Activated naive CD8-positive, alpha-beta T cell treated with anti-CD3 and anti-CD28 coated beads, Interleukin-2, amount 10 ng/mL, durations not matched to agents 7 days and 5 days (primary cell): ENCODE data around the gene RNU1-4. TPM values are rescaled to one million over a fixed set of nuclear protein-coding genes. Genes with fewer than 3 reads are reported as not detected.
"Not testable (repeated sequence)": the region's sequence is repeated elsewhere in the genome, so short reads cannot be mapped to it uniquely, and the experiment has no call there.

Source experiments
- ATAC-seq: fragments of 150-1000 bp; cut with Tn5 transposase; one replicate; pipeline ENCODE4 v1.10.0; 2021; ENCODE audit warnings: low read depth, moderate library complexity
- POLR2A ChIA-PET: fragments of 350-600 bp; sonication (Branson Sonifier 250); formaldehyde crosslinking; loops from one replicate; lab custom pipeline; 2021; ENCODE audit warnings: antibody characterized with exemption; lab: Charles Lee
- DNase-seq: peaks from one replicate; pipeline ENCODE4 v3.0.0; 2021
- H3K27ac Mint-ChIP-seq: one replicate; pipeline ENCODE4 v1.8.0; 2022; ENCODE audit warnings: mild to moderate bottlenecking, mixed read lengths
- H3K27me3 Mint-ChIP-seq: one replicate; pipeline ENCODE4 v1.8.0; 2022; ENCODE audit warnings: mild to moderate bottlenecking, moderate library complexity, mixed read lengths
- H3K36me3 Mint-ChIP-seq: one replicate; pipeline ENCODE4 v1.8.0; 2021; ENCODE audit warnings: mild to moderate bottlenecking, mixed read lengths
- H3K4me1 Mint-ChIP-seq: one replicate; pipeline ENCODE4 v1.8.0; 2021; ENCODE audit warnings: mixed read lengths
- H3K4me3 Mint-ChIP-seq: one replicate; pipeline ENCODE4 v1.8.0; 2022; ENCODE audit warnings: mild to moderate bottlenecking, moderate library complexity, mixed read lengths
- H3K9me3 Mint-ChIP-seq: one replicate; pipeline ENCODE4 v1.8.0; 2021; ENCODE audit warnings: mixed read lengths
- total RNA-seq, 2 experiments: library from RNA; stranded (reverse); gene quantifications; one replicate each; pipeline ENCODE4 v1.2.3, GENCODE V29; 2021

Gene RNU1-4
- total RNA-seq, 2 experiments from 2014 or later = 3,257 to 3,430 TPM

- H3K27ac Mint-ChIP-seq = not testable (repeated sequence)
- POLR2A ChIA-PET = interaction anchor here (0.6 kb wide), 1 partner anchor 40 kb away, joined by 3 read pairs; no protein-coding TSS in a partner anchor
Observed at GRCh38 chr1:16773205-16773596, 32.9 kb downstream of the RNU1-4 start.

GRCh38 chr1:16773723-16774122, 33.4 kb downstream of the RNU1-4 start:
- H3K4me3 Mint-ChIP-seq, POLR2A ChIA-PET, H3K36me3 Mint-ChIP-seq, H3K27ac Mint-ChIP-seq, DNase-seq, ATAC-seq, H3K9me3 Mint-ChIP-seq, H3K27me3 Mint-ChIP-seq, H3K4me1 Mint-ChIP-seq: not testable (repeated sequence)

More at GRCh38 chr1:16773205-16773596, 32.9 kb downstream of the RNU1-4 start:
- not testable (repeated sequence) for DNase-seq, H3K4me1 Mint-ChIP-seq, H3K27me3 Mint-ChIP-seq, H3K36me3 Mint-ChIP-seq, ATAC-seq, H3K9me3 Mint-ChIP-seq, H3K4me3 Mint-ChIP-seq

- peaks cover 12% of the 10 kb centered on the region for H3K27me3 Mint-ChIP-seq
- H3K4me3 Mint-ChIP-seq, ATAC-seq, H3K27ac Mint-ChIP-seq, H3K36me3 Mint-ChIP-seq, DNase-seq, H3K4me1 Mint-ChIP-seq, H3K9me3 Mint-ChIP-seq, POLR2A ChIA-PET: not testable (repeated sequence)
Observed at GRCh38 chr1:16774773-16775172, 34.5 kb downstream of the RNU1-4 start.

- ATAC-seq, H3K9me3 Mint-ChIP-seq, DNase-seq, H3K4me3 Mint-ChIP-seq, H3K4me1 Mint-ChIP-seq, H3K27ac Mint-ChIP-seq, H3K36me3 Mint-ChIP-seq, POLR2A ChIA-PET: not testable (repeated sequence)
- peaks cover 15% of the 10 kb centered on the region for H3K27me3 Mint-ChIP-seq
Observed at GRCh38 chr1:16775290-16775689, 35.0 kb downstream of the RNU1-4 start.

GRCh38 chr1:16776248-16776647, 35.9 kb downstream of the RNU1-4 start:
- POLR2A ChIA-PET, H3K4me3 Mint-ChIP-seq, H3K4me1 Mint-ChIP-seq, H3K9me3 Mint-ChIP-seq, H3K27ac Mint-ChIP-seq, DNase-seq, ATAC-seq, H3K36me3 Mint-ChIP-seq: not testable (repeated sequence)
- H3K27me3 Mint-ChIP-seq = peaks cover 13% of the 10 kb centered on the region

GRCh38 chr1:16776835-16777234, 36.5 kb downstream of the RNU1-4 start:
- H3K27me3 Mint-ChIP-seq = peaks cover 13% of the 10 kb centered on the region
- POLR2A ChIA-PET, H3K4me3 Mint-ChIP-seq, H3K36me3 Mint-ChIP-seq, H3K9me3 Mint-ChIP-seq, H3K4me1 Mint-ChIP-seq, ATAC-seq, DNase-seq, H3K27ac Mint-ChIP-seq: not testable (repeated sequence)

- H3K27me3 Mint-ChIP-seq = peaks cover 13% of the 10 kb centered on the region
- POLR2A ChIA-PET, DNase-seq, H3K27ac Mint-ChIP-seq, ATAC-seq, H3K4me3 Mint-ChIP-seq, H3K9me3 Mint-ChIP-seq, H3K36me3 Mint-ChIP-seq, H3K4me1 Mint-ChIP-seq: not testable (repeated sequence)
Observed at GRCh38 chr1:16777821-16778220, 37.5 kb downstream of the RNU1-4 start.

GRCh38 chr1:16779525-16779924, 39.2 kb downstream of the RNU1-4 start:
- H3K27me3 Mint-ChIP-seq, H3K36me3 Mint-ChIP-seq, DNase-seq, H3K9me3 Mint-ChIP-seq, ATAC-seq, H3K27ac Mint-ChIP-seq, POLR2A ChIA-PET, H3K4me3 Mint-ChIP-seq, H3K4me1 Mint-ChIP-seq: not testable (repeated sequence)

GRCh38 chr1:16781033-16781432, 40.7 kb downstream of the RNU1-4 start:
- DNase-seq, H3K27ac Mint-ChIP-seq, H3K4me1 Mint-ChIP-seq, POLR2A ChIA-PET, H3K9me3 Mint-ChIP-seq, H3K4me3 Mint-ChIP-seq, H3K27me3 Mint-ChIP-seq, ATAC-seq, H3K36me3 Mint-ChIP-seq: not testable (repeated sequence)

GRCh38 chr1:16781625-16782024, 41.3 kb downstream of the RNU1-4 start:
- H3K4me3 Mint-ChIP-seq, H3K9me3 Mint-ChIP-seq, DNase-seq, POLR2A ChIA-PET, H3K27ac Mint-ChIP-seq, ATAC-seq, H3K27me3 Mint-ChIP-seq, H3K4me1 Mint-ChIP-seq, H3K36me3 Mint-ChIP-seq: not testable (repeated sequence)

- POLR2A ChIA-PET, H3K27ac Mint-ChIP-seq, DNase-seq, H3K9me3 Mint-ChIP-seq, H3K36me3 Mint-ChIP-seq, ATAC-seq, H3K4me1 Mint-ChIP-seq, H3K4me3 Mint-ChIP-seq: not testable (repeated sequence)
- peaks cover 11% of the 10 kb centered on the region for H3K27me3 Mint-ChIP-seq
Observed at GRCh38 chr1:16784955-16785354, 44.6 kb downstream of the RNU1-4 start.

GRCh38 chr1:16786362-16786761, 46.0 kb downstream of the RNU1-4 start:
- H3K9me3 Mint-ChIP-seq, ATAC-seq, H3K4me3 Mint-ChIP-seq, H3K36me3 Mint-ChIP-seq, H3K4me1 Mint-ChIP-seq, POLR2A ChIA-PET, DNase-seq, H3K27ac Mint-ChIP-seq: not testable (repeated sequence)
- H3K27me3 Mint-ChIP-seq = peaks cover 10% of the 10 kb centered on the region

- peaks cover 10% of the 10 kb centered on the region for H3K27me3 Mint-ChIP-seq
- H3K27ac Mint-ChIP-seq, H3K4me1 Mint-ChIP-seq, H3K9me3 Mint-ChIP-seq, ATAC-seq, H3K4me3 Mint-ChIP-seq, DNase-seq, POLR2A ChIA-PET, H3K36me3 Mint-ChIP-seq: not testable (repeated sequence)
Observed at GRCh38 chr1:16787175-16787574, 46.9 kb downstream of the RNU1-4 start.

GRCh38 chr1:16787711-16788110, 47.4 kb downstream of the RNU1-4 start:
- H3K9me3 Mint-ChIP-seq, POLR2A ChIA-PET, DNase-seq, H3K4me1 Mint-ChIP-seq, H3K36me3 Mint-ChIP-seq, H3K27ac Mint-ChIP-seq, H3K4me3 Mint-ChIP-seq, ATAC-seq: not testable (repeated sequence)
- H3K27me3 Mint-ChIP-seq = peaks cover 10% of the 10 kb centered on the region
